Activated T-cell treated with anti-CD3 and anti-CD28 coated beads for 1 hour (primary cell): ENCODE data around the gene TAGLN2.

Experiments used
- DNase-seq: peaks from one replicate; pipeline ENCODE4 v3.0.0-alpha.2; 2020; ENCODE audit warnings: low read depth

The TAGLN2 gene

DNA sequence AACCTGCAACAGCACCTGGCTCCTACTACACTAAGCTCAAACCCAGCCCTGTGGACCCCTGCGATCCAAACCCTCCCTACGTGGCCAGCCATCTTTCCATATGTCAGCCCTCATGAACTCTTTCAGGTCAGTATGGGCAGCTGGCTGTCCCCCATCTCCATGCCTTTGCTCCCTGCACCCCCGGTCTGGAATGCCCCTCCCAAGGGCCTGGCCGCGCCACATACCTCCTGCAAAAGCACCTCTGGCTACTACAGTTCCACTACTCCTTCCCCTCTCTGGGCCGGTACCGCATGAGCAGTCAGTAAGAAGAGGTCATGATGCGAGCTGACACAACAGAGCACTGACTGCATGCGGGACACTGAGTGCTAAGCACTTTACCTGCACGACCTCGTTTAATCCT is 10.0 kb upstream of the TAGLN2 start:
- no peak for DNase-seq

DNA sequence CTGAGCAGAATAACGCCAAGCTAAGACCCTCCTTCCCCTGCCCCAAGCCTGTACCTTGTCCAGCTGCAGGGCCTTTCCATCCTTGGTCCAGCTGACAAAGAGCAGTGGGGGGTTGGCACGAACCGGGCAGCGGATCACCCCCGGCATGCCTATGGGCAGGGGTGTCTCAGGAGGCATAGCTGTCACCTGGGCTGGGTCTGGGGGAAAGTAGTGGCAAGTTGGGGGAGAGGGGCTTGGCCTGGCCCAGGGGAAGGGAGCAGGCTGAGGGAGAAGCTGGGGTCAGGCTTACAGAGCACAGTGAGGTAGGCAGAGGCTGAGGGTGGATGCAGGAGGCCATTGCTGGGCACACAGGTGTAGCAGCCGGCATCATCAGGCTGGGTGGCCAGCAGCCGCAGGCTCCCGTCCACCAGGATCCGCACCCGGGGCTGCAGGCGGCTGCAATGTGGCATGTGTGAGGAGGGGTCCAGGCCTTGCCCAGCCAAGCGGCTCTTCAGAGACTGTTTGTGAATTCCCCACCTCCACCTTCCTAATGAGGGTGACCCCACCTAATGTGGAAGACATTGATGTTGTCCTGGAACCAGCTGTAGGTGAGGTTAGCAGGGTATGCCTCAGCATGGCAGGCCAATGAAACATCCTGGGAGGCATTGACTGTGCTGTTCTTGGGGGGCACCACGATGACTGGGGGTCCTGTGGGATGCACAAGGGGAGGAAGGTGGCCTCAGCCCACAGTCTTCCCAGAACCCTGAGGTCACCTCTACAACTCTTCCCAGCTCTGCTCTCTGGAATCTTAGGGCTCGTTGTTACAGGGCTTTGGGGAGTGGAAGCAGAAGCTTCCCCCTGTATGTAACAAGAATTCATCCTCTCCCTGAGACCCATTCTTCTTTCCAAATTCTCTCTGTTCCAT is 9.1 kb upstream of the TAGLN2 start:
- no peak for DNase-seq

DNA sequence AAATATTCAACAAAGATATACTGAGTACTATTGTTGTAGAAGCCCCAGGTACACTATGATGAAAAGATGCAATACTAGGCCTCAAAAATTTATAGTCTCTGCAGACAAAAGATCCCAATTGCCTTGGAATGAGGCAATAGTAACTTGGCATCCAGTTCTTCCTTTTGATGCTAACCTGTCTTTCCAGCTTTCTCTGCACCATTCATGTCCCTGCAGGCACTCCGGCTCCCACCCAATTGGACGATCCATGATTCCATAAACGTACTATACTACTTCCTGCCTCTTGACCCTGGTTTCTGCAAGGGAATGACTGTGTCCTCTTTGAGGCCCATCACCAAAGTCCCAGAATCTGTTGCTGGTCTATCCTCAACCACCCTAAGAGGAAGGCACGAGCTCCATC is 8.0 kb upstream of the TAGLN2 start:
- no peak for DNase-seq

GRCh38 chr1:159932296-159933285 is 7.3 kb upstream of the TAGLN2 start:
- no peak for DNase-seq

GRCh38 chr1:159931795-159932173 is 6.5 kb upstream of the TAGLN2 start:
- no peak for DNase-seq

DNA sequence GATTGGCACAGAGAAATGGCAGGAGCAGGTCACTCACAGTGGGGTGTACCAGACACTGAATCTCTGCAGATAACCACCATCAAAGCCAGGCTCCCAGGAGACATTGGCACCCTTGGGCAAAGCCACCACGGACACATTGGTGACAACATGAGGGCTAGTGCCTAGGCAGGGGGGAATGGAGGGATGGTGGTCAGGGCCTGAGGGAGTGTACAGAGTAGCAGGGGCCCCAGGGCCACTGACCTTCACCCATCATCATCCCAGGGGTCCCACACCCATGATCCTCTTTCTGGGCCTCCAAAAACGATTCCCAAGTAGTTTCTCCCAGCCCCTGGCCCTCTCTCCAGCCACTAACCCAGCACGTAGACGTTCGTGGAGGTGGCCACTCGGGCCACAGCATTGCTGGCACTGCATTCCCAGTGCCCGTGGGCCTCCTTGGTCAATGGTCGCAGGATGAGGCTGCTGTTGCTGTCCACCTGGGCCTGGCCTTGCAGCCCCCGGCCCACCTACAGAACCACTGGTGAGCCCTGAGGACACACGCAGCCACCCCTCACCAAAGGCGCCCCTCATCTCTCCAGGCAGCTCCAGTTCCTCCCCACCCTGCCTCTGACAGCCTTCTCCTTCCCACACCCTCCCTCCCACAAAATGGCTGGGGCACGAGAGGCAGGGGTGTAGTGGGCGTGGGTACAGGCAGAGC is 5.9 kb upstream of the TAGLN2 start:
- DNase-seq: no peak

GRCh38 chr1:159930634-159931033 is 5.3 kb upstream of the TAGLN2 start:
- no peak for DNase-seq

- no peak for DNase-seq
Observed at GRCh38 chr1:159930216-159930615, 4.9 kb upstream of the TAGLN2 start.

DNA sequence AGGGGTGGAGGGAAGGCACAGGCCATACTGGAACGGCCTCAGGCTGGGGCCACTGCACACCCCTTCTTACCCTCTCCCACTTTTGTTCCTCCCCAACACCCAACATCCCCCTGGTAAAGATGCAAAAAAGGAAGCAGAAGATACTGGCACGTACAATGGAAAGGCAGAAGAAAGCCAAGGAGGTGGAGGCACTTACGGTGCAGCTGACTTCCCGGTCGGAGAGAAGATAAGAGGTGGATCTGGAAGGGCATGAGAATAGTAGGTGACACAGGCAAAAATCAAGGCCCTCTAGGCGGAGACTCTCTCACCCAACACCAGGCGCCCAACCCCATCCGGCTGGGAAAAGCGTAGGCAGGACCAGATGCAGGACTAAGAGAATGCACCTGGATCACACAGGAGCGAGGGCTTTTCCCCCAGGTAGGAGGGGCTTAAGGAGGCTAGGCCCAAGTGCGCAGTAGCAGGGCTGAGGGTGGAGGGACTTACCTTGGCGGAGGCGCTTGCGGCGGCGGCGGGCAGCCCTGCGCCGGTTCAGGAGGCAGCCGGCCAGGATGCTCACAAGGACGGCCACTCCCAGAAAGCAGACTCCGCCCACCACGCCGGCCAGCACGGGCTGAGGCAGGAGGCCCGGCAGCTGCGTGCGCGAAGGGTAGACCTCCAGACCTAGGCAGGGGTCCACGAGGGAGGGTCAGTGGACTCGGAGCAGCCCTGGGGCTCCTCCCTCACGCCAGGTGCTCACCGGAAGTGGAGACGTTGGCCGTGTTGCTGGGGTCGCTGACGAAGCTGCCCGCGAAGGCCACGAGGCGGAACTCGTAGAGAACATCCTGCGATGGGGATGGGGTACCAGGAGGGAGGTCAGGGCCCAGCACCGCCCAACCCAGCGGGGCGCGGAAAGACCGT is 4.1 kb upstream of the TAGLN2 start:
- DNase-seq: no peak

DNA sequence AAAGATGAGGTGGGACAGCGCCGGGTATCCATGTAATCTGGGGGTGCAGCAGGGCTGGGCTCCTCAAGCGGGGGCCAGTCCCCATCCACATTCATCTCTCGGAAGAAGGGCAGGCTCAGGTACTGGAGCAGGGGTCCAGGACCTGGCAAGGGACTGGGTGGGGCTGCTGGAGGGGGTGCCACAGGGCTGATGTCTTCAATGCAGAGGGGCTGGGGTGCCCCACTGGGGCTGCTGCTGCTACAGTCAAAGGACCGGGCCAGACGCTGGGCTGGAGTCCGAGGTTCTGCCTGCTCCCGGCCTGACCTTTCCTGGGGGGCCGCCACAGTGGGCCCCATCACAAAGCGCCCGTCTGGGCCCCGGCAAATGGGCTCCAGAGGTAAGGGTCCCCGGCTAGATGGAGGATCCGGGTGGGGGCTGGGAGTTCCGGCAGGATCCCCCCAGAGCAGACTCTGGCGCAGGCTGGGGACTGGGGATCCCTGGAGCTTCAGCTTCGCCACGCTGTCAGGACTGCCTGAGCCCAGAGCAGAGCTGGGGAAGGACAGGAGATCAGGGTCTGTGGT is 3.3 kb upstream of the TAGLN2 start:
- no peak for DNase-seq

DNA sequence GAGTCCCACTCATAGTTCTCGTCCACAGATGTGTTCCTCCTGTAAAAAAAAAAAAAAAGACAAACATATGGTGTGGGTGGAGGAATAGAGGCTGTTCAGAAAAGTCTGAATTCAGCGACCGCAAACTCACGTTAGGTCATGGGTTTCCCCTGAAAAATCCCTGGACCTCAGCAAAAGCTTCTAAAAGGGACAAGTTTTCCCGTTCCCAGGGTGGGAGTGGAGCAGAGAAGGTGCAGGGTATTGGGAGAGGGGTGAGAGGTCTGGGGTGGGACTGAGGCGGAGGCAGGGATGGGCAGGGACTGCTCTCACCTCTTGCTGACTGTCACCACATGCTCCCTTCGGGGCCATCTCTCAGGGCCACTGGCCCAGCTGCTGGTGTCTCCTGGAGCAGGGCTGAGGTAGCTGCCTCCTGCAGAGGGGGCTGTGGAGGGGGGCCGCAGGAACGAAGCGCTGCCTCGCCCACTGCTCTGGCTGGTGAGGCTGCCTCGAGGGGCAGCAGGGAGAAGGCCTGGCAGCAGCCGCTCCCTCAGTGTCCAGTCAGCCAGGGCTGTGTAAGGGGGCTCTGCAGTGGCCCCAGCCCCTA is 2.6 kb upstream of the TAGLN2 start:
- DNase-seq: no peak

DNA sequence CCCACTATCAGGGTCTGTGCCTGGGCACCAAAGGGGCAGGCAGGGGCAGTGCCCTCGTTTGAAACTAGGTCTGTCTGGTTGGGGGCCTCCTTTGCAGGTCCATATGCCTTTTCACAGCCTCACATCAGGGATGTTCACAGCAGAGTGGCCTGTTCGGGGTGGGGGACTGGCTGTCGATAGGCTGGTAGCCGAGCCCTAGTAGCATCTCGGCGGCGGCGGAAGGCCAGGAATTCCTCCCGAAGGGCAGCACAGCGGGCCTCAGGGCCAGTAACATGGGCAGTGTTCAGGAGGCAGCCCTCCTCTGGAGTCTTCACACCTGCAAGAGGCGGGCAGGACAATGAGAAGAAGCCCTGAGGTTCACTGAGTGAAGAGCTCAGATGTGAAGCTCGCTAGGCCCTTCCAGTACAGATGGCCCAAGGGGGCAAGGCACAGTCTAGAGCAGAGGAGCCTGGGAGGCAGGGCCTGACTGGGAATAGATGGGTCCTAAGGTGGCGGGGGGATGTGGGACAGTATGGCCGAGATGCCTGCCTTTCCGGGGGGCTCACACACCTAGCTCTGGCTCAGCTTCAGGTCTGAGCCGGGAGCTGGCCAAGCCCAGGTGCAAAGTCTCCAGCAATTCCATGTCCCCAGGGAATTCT is 2.0 kb upstream of the TAGLN2 start:
- no peak for DNase-seq

DNA sequence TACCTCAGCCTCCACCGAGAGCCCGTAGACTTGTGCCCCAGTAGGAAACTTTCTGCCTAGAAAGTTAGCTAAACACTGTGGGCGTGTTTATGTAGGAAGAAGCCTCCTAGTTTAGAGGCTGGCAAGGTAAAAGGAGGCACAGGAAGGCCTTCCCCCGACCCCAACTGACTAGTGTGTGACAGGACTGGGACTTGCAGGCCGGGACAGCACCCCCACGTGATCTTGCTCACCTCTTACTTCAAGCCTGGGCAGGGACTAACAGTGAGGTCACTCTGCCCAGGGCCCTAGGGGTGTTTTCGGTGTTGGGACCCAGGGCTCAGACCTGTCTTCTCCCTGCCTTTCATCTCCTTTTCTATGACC is 392 bp upstream of the TAGLN2 start:
- DNase-seq: no peak

DNA sequence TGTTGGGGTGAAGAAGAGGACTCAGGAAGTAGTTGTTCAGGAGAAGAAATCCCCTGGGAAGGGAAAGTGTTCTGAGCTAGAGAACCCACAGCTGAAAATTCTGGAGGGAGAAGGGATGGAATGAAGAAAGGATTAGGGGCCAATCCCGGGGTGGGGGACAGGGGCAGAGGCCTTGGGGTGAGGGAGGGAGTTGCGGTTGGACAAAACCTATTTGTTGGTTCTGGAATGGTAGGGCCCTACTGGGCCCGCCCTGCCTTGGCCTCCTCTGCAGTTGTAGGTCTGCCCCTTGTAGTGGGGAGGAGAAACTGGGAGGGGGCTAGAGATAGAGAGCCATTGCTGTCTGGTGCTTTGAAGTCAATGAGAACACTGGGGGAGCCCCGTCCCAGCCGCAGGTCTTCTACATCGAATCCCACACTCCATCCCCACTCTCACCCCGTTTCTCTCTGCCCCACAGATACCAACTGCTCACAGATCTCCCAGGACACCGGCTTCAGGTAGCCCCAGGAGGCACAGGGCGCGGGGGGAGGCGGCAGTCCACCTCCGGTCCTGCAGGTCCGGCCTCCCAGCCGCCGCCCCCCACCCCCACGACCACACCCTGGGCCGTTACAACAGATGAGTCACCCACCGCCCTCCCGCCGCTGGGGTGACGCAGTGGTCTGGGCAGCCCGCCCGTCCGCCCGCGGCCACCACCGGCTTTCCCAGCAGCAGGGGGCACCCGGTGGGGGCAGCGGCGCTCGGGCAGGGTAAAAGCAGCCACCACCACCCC is 1.1 kb downstream of the TAGLN2 start:
- DNase-seq: peak; percentile 45

GRCh38 chr1:159923203-159924024 is 1.9 kb downstream of the TAGLN2 start:
- peak; percentile 79 for DNase-seq

- DNase-seq: no peak
Observed at GRCh38 chr1:159922511-159923202, 2.6 kb downstream of the TAGLN2 start.

GRCh38 chr1:159921700-159922504 is 3.4 kb downstream of the TAGLN2 start:
- no peak for DNase-seq
